WERI-Rb-1 (cell line): ENCODE results near the gene PCDHA11.

Source experiments
- DNase-seq: peaks from one replicate; pipeline ENCODE4 v3.0.0-alpha.2; 2020
- H3K27ac ChIP-seq: fragments of 250-450 bp; sonication (Bioruptor Pico); 2 replicates; pipeline ENCODE4 v1.5.1; 2020; ENCODE audit warnings: mild to moderate bottlenecking, moderate library complexity
- H3K27me3 ChIP-seq: fragments of 250-450 bp; sonication (Bioruptor Pico); 2 replicates; pipeline ENCODE4 v1.5.1; 2021; ENCODE audit warnings: mild to moderate bottlenecking, low read depth, moderate library complexity; ENCODE audit not compliant: insufficient read depth, severe bottlenecking
- H3K36me3 ChIP-seq: fragments of 250-450 bp; sonication (Bioruptor Pico); 2 replicates; pipeline ENCODE4 v1.5.1; 2020; ENCODE audit warnings: mild to moderate bottlenecking, moderate library complexity
- H3K4me3 ChIP-seq: 2 replicates; pipeline ENCODE4 v1.5.1; 2011; ENCODE audit warnings: low read depth, mild to moderate bottlenecking, control low read depth, low read length
- H3K9me3 ChIP-seq: fragments of 250-450 bp; sonication (Bioruptor Pico); 2 replicates; pipeline ENCODE4 v1.5.1; 2021; ENCODE audit warnings: mild to moderate bottlenecking, moderate library complexity; ENCODE audit not compliant: severe bottlenecking
- CTCF ChIP-seq: IDR thresholded peaks from 2 replicates; pipeline ENCODE4 v1.5.1; 2011; ENCODE audit warnings: low read depth, mild to moderate bottlenecking, control low read depth, inconsistent platforms, low read length

PCDHA11 gene

GRCh38 chr5:140855772-140856674 is 12.7 kb upstream of the PCDHA11 start, which contains the start of gene PCDHA10:
PCDHA10 (plus strand) TSS chr5:140855897; CDS start chr5:140856049, 152 bp downstream.
- no peak for DNase-seq
- TF ChIP-seq CTCF, result no peak
- H3K27ac ChIP-seq, result no peak within 1 kb of the TSS

GRCh38 chr5:140857177-140857986 is 11.4 kb upstream of the PCDHA11 start:
- H3K9me3 ChIP-seq, result peaks cover 2% of the 10 kb centered on the region
- no peak overlapping the region for H3K4me3 ChIP-seq
- no peak for DNase-seq
- no peak overlapping the region for H3K27ac ChIP-seq
- H3K27me3 ChIP-seq, result no peaks in the 10 kb centered on the region
- no peak for TF ChIP-seq CTCF
- H3K36me3 ChIP-seq, result no peaks in the 10 kb centered on the region

More at GRCh38 chr5:140855772-140856674, 12.7 kb upstream of the PCDHA11 start, which contains the start of gene PCDHA10:
- Histone ChIP-seq H3K4me3 (no peak within 1 kb of the TSS), H3K9me3 (peaks cover 2% of the 10 kb centered on the region), H3K36me3 (no peaks in the 10 kb centered on the region), H3K27me3 (no peaks in the 10 kb centered on the region)

GRCh38 chr5:140857987-140858240 is 10.8 kb upstream of the PCDHA11 start:
- H3K27me3 ChIP-seq, result no peaks in the 10 kb centered on the region

GRCh38 chr5:140862441-140863295 is 6.1 kb upstream of the PCDHA11 start:
- DNase-seq, result no peak

More at GRCh38 chr5:140857987-140858240, 10.8 kb upstream of the PCDHA11 start:
- Histone ChIP-seq H3K4me3 (no peak overlapping the region), H3K27ac (no peak overlapping the region), H3K36me3 (no peaks in the 10 kb centered on the region), H3K9me3 (peaks cover 2% of the 10 kb centered on the region)
- TF ChIP-seq CTCF, result no peak
- DNase-seq, result no peak

More at GRCh38 chr5:140862441-140863295, 6.1 kb upstream of the PCDHA11 start:
- no peaks in the 10 kb centered on the region for H3K9me3 ChIP-seq
- H3K27ac ChIP-seq, result no peak overlapping the region
- H3K36me3 ChIP-seq, result no peaks in the 10 kb centered on the region
- no peaks in the 10 kb centered on the region for H3K27me3 ChIP-seq
- TF ChIP-seq CTCF, result no peak
- H3K4me3 ChIP-seq, result no peak overlapping the region
